Measurements from ENCODE around the gene CCDC142. TPM values are rescaled to one million over a fixed set of nuclear protein-coding genes. Genes with fewer than 3 reads are reported as not detected.

The CCDC142 gene
- total and polyA plus RNA-seq, 2 donors: 7.0 to 28.2 TPM

DNA sequence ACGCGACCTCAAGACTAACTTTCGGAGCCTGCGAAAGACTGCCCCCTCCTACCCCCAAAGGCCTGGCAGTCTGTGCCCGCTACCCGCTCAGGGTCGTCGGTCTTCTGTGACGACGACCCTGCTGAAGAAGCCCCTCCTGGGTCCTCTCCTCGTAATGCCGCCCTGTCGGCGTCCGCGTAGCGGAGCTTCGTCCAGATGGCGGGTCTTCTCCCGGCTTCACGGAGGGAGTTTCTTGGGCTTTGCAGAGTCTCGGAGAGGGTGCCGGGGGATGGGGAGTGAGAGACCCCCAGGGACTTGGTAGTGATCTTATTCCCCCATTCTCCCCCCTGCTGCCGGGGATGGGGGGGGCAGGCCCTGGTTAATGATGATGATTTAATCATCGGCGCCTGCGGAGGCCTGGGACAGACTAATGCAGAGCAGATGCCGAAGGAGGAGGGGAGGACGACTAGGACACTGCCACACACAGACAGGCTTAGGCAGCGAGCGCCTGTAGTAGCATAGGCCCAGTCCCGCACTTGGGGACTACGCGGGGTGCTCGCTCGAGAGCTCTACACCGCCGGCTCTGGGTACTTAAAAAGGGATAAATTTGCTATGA is 25.2 kb upstream of the CCDC142 start:
- no peaks in the 10 kb centered on the region for H3K4me1 ChIP-seq (ENCODE audit: insufficient read depth)
- no peak for DNase-seq (ENCODE audit: extremely low spot score)
- WGBS: 10% methylated on average over 38 of the region's 38 CpGs
- no peaks in the 10 kb centered on the region for H3K36me3 ChIP-seq (ENCODE audit: insufficient read depth)
- H3K4me3 ChIP-seq (ENCODE audit: low read depth, low read length): peak overlapping the region; percentile 54
- H3K27ac ChIP-seq (ENCODE audit: low read depth): peak overlapping the region; percentile 65

GRCh38 chr2:74507145-74507925 is 24.5 kb upstream of the CCDC142 start, which contains the start of gene PCGF1:
TSS of gene PCGF1 (minus strand) at chr2:74507695. CDS start at chr2:74507668, 27 bp downstream.
- no peaks in the 10 kb centered on the region for H3K36me3 ChIP-seq (ENCODE audit: insufficient read depth)
- WGBS: under 1% methylated on average over 56 of the region's 56 CpGs
- DNase-seq (ENCODE audit: extremely low spot score): peak; percentile 97
- no peaks in the 10 kb centered on the region for H3K4me1 ChIP-seq (ENCODE audit: insufficient read depth)
- peak within 1 kb of the TSS; percentile 54 for H3K4me3 ChIP-seq (ENCODE audit: low read depth, low read length)
- peak within 1 kb of the TSS; percentile 95 for H3K27ac ChIP-seq (ENCODE audit: low read depth)

DNA sequence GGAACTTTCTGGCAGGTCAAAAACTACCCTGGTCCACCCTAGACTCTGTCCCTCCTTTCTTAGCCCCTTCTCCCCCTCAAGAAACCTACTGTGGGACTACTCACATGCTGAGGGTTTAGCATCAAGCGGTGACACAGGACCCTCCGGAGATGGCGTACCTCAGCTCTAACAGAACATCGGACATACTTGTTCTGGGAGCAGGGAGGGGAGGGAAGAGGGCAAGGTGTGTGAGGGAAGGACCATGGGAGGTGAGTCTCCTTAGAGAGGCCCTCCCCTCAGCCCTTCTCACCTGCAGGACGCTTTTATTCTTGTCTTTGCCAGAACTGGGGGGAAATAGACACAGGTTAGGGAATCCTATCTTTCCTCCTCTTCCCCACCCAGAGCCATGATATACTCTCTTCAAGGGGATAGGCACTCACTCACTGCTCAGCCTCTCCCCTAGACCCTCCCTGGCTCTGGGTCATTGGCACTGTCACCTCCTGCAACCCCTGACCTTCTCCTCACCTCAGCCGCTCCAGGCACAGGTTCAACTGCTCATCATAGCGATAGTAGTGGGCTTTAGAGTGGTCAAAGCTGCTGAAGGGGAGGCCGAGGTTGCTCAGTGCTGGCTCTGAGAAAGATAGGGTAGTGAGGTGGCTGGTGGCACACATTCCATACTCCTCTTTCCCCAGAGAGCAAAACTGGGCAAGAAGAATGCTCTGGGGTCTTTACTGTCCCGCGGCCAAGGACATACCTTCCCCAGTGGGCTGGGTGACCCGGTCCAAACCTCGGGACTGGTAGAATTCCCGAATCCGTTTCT is 22.8 kb upstream of the CCDC142 start:
- Histone ChIP-seq H3K4me3 (ENCODE audit: low read depth, low read length) (no peak overlapping the region), H3K4me1 (ENCODE audit: insufficient read depth) (no peaks in the 10 kb centered on the region), H3K27ac (ENCODE audit: low read depth) (no peak overlapping the region)

GRCh38 chr2:74504591-74504990 is 21.8 kb upstream of the CCDC142 start:
- H3K4me3 ChIP-seq (ENCODE audit: low read depth, low read length): no peak overlapping the region
- no peak overlapping the region for H3K27ac ChIP-seq (ENCODE audit: low read depth)
- WGBS: 95% methylated on average over 3 of the region's 3 CpGs
- no peaks in the 10 kb centered on the region for H3K4me1 ChIP-seq (ENCODE audit: insufficient read depth)
- H3K36me3 ChIP-seq (ENCODE audit: insufficient read depth): no peaks in the 10 kb centered on the region
- DNase-seq (ENCODE audit: extremely low spot score): no peak

More for the DNA sequence above, 22.8 kb upstream of the CCDC142 start:
- WGBS: 96% methylated on average over 14 of the region's 14 CpGs
- no peak for DNase-seq (ENCODE audit: extremely low spot score)
- H3K36me3 ChIP-seq (ENCODE audit: insufficient read depth): no peaks in the 10 kb centered on the region

- Histone ChIP-seq H3K27ac (ENCODE audit: low read depth) (no peak overlapping the region), H3K4me3 (ENCODE audit: low read depth, low read length) (peak overlapping the region; percentile 48), H3K36me3 (ENCODE audit: insufficient read depth) (no peaks in the 10 kb centered on the region), H3K4me1 (ENCODE audit: insufficient read depth) (no peaks in the 10 kb centered on the region)
- WGBS: 43% methylated on average over 45 of the region's 45 CpGs
- no peak for DNase-seq (ENCODE audit: extremely low spot score)
These were observed 21.0 kb upstream of the CCDC142 start for GRCh38 chr2:74503506-74504475.

DNA sequence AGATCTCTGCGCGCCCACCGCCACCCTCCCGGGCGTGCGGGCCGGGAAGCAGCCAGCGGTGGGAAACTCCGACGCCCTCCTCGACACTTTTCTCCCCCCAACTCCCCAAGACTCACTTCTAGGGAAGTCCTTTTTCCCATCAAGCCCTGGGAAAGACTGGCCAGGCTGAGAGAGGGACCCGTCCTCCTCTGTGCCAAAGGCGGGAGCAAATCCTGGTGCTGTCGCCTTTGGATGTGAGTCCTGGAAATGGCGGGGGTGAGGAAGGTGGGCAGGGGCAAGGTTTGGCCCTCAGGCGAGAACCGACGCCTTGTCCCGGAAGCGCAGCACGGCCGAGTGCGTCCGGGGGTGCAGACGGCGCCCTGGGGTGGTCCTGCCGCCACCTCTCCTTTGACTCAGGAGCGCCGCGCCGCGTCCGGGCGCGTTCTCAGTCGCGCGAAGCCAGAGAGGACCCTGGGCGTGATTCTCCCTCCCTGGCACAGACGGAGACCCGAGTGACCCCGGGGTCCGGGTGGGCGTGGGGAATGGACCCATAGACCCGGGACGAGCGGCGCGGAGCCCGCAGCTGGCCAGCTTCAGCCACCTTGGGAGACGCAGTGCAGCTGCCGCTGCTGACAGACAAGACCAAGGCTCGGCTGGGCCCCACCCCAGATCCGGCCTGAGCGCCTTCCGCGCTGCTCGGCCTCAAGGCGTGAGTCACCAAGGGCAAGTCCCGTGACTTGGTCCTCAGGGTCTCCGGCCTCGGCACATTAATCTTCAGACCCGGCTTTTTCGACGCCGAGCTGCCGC is 20.1 kb upstream of the CCDC142 start:
- WGBS: 3% methylated on average over 67 of the region's 67 CpGs
- Histone ChIP-seq H3K4me3 (ENCODE audit: low read depth, low read length) (peak overlapping the region; percentile 48), H3K4me1 (ENCODE audit: insufficient read depth) (no peaks in the 10 kb centered on the region), H3K27ac (ENCODE audit: low read depth) (no peak overlapping the region), H3K36me3 (ENCODE audit: insufficient read depth) (no peaks in the 10 kb centered on the region)
- no peak for DNase-seq (ENCODE audit: extremely low spot score)

GRCh38 chr2:74502147-74502719 is 19.4 kb upstream of the CCDC142 start:
- DNase-seq (ENCODE audit: extremely low spot score): no peak
- Histone ChIP-seq H3K4me3 (ENCODE audit: low read depth, low read length) (peak overlapping the region; percentile 48), H3K36me3 (ENCODE audit: insufficient read depth) (no peaks in the 10 kb centered on the region), H3K27ac (ENCODE audit: low read depth) (no peak overlapping the region), H3K4me1 (ENCODE audit: insufficient read depth) (no peaks in the 10 kb centered on the region)
- WGBS: 29% methylated on average over 32 of the region's 32 CpGs

- Histone ChIP-seq H3K4me1 (ENCODE audit: insufficient read depth) (no peaks in the 10 kb centered on the region), H3K4me3 (ENCODE audit: low read depth, low read length) (no peak overlapping the region), H3K36me3 (ENCODE audit: insufficient read depth) (no peaks in the 10 kb centered on the region), H3K27ac (ENCODE audit: low read depth) (no peak overlapping the region)
- 81% methylated on average over 18 of the region's 18 CpGs for WGBS
- no peak for DNase-seq (ENCODE audit: extremely low spot score)
These were observed 18.7 kb upstream of the CCDC142 start for GRCh38 chr2:74501335-74502071.

DNA sequence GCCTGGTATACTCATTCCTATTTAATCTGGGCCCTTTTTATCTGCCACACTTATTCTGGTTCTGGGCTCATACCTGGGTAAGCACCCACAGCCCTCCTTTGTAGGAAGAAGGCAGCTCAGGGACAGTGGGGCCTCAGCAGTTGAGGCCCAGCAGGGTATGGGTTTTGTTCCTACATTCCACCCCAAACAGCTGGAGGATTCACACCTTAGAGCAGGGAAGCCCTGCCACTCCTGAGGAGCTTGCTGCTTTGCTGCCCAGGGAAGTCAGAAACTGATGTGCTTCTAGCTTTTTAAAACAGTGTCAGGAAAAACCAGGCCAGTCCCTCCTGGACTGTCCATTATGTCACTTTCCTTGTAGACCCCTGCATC is 17.8 kb upstream of the CCDC142 start:
- H3K36me3 ChIP-seq (ENCODE audit: insufficient read depth): no peaks in the 10 kb centered on the region
- no peak for DNase-seq (ENCODE audit: extremely low spot score)
- no peaks in the 10 kb centered on the region for H3K4me1 ChIP-seq (ENCODE audit: insufficient read depth)
- no peak overlapping the region for H3K4me3 ChIP-seq (ENCODE audit: low read depth, low read length)
- H3K27ac ChIP-seq (ENCODE audit: low read depth): no peak overlapping the region

DNA sequence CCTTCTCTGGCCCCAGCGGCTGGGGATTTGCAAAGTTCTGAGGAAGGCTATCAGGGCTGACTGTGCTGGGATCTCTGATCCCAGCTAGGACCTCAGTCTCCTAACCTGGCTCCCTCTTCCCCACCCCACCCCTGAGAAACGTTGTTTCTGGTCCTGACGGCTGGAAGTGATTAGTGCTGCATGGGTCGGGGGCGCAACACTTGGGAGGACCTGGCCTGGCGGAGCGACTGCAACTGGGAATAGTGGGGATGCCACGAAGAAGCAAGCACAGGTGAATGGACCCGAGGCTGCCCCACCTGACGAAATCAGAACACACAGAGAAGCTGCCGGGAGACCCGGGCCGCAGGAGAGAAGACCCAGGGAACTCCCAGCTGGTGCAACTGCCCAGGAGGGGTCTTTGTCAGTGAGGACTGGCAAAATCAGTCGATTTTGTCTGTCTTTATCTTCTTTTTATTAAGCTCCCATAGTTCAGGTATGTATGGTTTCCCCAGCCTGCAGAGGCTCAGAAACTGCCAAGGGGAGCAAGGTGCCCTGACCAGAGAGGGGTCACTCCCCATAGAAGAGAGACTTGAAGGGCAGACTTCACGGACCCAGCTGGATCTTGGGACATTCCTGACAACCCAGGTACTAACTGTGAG is 17.3 kb upstream of the CCDC142 start:
- no peak overlapping the region for H3K4me3 ChIP-seq (ENCODE audit: low read depth, low read length)
- DNase-seq (ENCODE audit: extremely low spot score): no peak
- WGBS: 47% methylated on average over 15 of the region's 15 CpGs

DNA sequence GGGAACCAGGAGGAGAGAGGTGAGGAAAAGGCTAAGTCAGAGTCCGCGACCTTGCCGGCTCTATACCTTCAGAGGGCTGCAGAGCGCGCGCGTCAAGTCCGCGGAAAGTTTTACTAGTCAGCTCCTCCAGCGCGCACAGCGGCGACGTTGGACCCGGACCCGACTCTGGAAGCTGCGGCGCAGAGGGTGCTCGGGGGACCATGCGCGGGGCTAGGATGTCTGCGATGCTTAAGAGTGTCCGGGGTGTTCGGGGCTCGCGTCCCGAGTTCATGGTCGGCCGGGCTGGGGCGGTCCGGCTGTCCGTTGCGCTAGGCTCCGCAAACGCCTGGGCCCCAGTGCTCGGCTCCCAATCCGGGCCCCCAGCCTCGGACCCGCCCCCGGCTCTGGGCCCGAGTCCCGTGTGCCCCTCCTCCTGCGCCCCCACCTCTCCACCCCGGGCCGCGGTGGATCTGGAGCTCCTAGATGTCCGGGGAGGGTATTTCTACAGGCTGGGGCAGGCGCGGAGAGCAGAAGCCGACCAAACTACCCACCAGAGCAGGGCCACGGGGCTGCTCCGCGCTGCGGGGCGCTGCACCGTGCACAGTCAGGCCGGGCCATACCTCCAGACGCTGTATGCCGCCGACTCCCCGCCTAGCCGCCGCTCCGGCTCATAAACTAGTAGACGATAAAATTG is 16.6 kb upstream of the CCDC142 start, which contains the start of gene LBX2:
Gene LBX2 (minus strand): TSS at position 337 of the 673 bp plus-strand sequence. CDS start 66 bp downstream, at position 271.
- H3K4me1 ChIP-seq (ENCODE audit: insufficient read depth): no peaks in the 10 kb centered on the region
- no peaks in the 10 kb centered on the region for H3K36me3 ChIP-seq (ENCODE audit: insufficient read depth)
- H3K27ac ChIP-seq (ENCODE audit: low read depth): no peak within 1 kb of the TSS
- WGBS: 2% methylated on average over 65 of the region's 65 CpGs
- DNase-seq (ENCODE audit: extremely low spot score): no peak
- no peak within 1 kb of the TSS for H3K4me3 ChIP-seq (ENCODE audit: low read depth, low read length)

More for the DNA sequence above, 17.3 kb upstream of the CCDC142 start:
- Histone ChIP-seq H3K36me3 (ENCODE audit: insufficient read depth) (no peaks in the 10 kb centered on the region), H3K4me1 (ENCODE audit: insufficient read depth) (no peaks in the 10 kb centered on the region), H3K27ac (ENCODE audit: low read depth) (no peak overlapping the region)

Data from urinary bladder (tissue), 4 donors.